Upper lobe of left lung (tissue), 6 donors: ENCODE results near the gene CTDP1. TPM values are rescaled to one million over a fixed set of nuclear protein-coding genes. Genes with fewer than 3 reads are reported as not detected.

Source experiments
- ATAC-seq, 2 donors: fragments of 200-7000 bp; cut with Tn5 transposase; one replicate each; pipeline ENCODE4 v1.9.1; 2022; ENCODE audit warnings: mild to moderate bottlenecking in 2 of 2, moderate library complexity in 2 of 2; ENCODE audit not compliant: low FRiP score in 2 of 2
- DNase-seq, 2 donors: peaks; one replicate each; pipeline ENCODE4 v3.0.0-alpha.2; 2019 to 2020
- H3K27ac ChIP-seq, 4 donors: fragments of 200-600 bp; sonication (generic); one replicate each; pipeline ENCODE4 v1.5.1; 2016 to 2019
- H3K27me3 ChIP-seq, 4 donors: fragments of 200-600 bp; sonication (generic); one replicate each; pipeline ENCODE4 v1.5.1; 2017 to 2019
- H3K36me3 ChIP-seq, 4 donors: fragments of 200-600 bp; sonication (generic); one replicate each; pipeline ENCODE4 v1.5.1; 2016 to 2019
- H3K4me1 ChIP-seq, 4 donors: fragments of 200-600 bp; sonication (generic); one replicate each; pipeline ENCODE4 v1.5.1; 2018 to 2019
- H3K4me3 ChIP-seq, 4 donors: fragments of 200-600 bp; sonication (generic); one replicate each; pipeline ENCODE4 v1.5.1; 2017 to 2019; ENCODE audit warnings: mild to moderate bottlenecking in 2 of 4, moderate library complexity in 1 of 4
- H3K9me3 ChIP-seq, 4 donors: fragments of 200-600 bp; sonication (generic); one replicate each; pipeline ENCODE4 v1.5.1; 2018 to 2019
- CTCF ChIP-seq, 6 experiments: fragments of 450-650 bp in 4 of 6; fragments of 200-600 bp in 2 of 6; sonication (generic) in 2 of 6; IDR thresholded peaks; one replicate each; pipeline ENCODE4 v1.5.1; 2016 to 2019; ENCODE audit warnings: antibody characterized with exemption in 6 of 6
- EP300 ChIP-seq, 4 donors: sonication (generic); formaldehyde crosslinking; IDR thresholded peaks; one replicate each; pipeline ENCODE4 v1.5.1; 2017; ENCODE audit warnings: antibody characterized with exemption in 4 of 4, control low read depth in 2 of 4
- POLR2A ChIP-seq, 4 donors: fragments of 450-650 bp; IDR thresholded peaks; one replicate each; pipeline ENCODE4 v1.5.1; 2016 to 2017; ENCODE audit warnings: antibody characterized with exemption in 4 of 4, mild to moderate bottlenecking in 2 of 4
- POLR2AphosphoS5 ChIP-seq, 2 donors: sonication (generic); formaldehyde crosslinking; IDR thresholded peaks; one replicate each; pipeline ENCODE4 v1.5.1; 2017; ENCODE audit warnings: antibody characterized with exemption in 2 of 2
- WGBS, 2 donors: methylation state at CpG; one replicate each; pipeline ENCODE4 v1.1.5; 2017 to 2018; 5-methylcytosine and 5-hydroxymethylcytosine counted together
- total RNA-seq, 6 donors: library from RNA; depleted of rRNA in 4 of 6; stranded (reverse); fragments of >200 nt in 4 of 6; gene quantifications; one replicate each; pipeline versions ENCODE4 v1.1.0 to v1.2.1, GENCODE V29; 2016 to 2021
- donor health status: DM: no; HTN: no; CAD: no; lungs with moderate emphysema.
- donor health status: DM: no; HTN: yes; CAD: no; lungs with severe emphysema.

Gene CTDP1
- total RNA-seq, 6 donors from 2014 or later, result 21.3 to 44.7 (median 29.7) TPM

- H3K27me3 ChIP-seq, result no peaks in the 10 kb centered on the region
- 94 to 97% methylated on average over 15 of the region's 15 CpGs for WGBS, 2 donors
- H3K27ac ChIP-seq, result no peak overlapping the region
- no peak for ATAC-seq
- no peak overlapping the region for H3K4me3 ChIP-seq
- peak in 1 of 2 donors; percentile 66 for DNase-seq
- peaks cover 13 to 79% (median 50%) of the 10 kb centered on the region in 4 donors for H3K36me3 ChIP-seq
- peaks cover 0 to 4% (median 2%) of the 10 kb centered on the region in 4 donors for H3K9me3 ChIP-seq
- H3K4me1 ChIP-seq, result no peaks in the 10 kb centered on the region
- no peak for TF ChIP-seq CTCF (IDR thresholded peaks at IDR 0.05)
Measured at GRCh38 chr18:79724299-79725080, 44.9 kb downstream of the CTDP1 start.

- Histone ChIP-seq H3K27me3 (no peaks in the 10 kb centered on the region), H3K4me3 (no peak overlapping the region), H3K9me3 (peaks cover 0 to 8% (median 3%) of the 10 kb centered on the region in 4 donors), H3K27ac (no peak overlapping the region), H3K36me3 (peaks cover 17 to 80% (median 56%) of the 10 kb centered on the region in 4 donors), H3K4me1 (no peaks in the 10 kb centered on the region)
- 93 to 95% methylated on average over 15 of the region's 15 CpGs for WGBS, 2 donors
- no peak for ATAC-seq
- no peak for TF ChIP-seq EP300 (IDR thresholded peaks at IDR 0.05)
- no peak for TF ChIP-seq CTCF (IDR thresholded peaks at IDR 0.05)
- TF ChIP-seq POLR2AphosphoS5 (IDR thresholded peaks at IDR 0.05), result no peak
- no peak for TF ChIP-seq POLR2A (IDR thresholded peaks at IDR 0.05)
- no peak for DNase-seq
Measured at GRCh38 chr18:79725486-79725885, 45.9 kb downstream of the CTDP1 start.

DNA sequence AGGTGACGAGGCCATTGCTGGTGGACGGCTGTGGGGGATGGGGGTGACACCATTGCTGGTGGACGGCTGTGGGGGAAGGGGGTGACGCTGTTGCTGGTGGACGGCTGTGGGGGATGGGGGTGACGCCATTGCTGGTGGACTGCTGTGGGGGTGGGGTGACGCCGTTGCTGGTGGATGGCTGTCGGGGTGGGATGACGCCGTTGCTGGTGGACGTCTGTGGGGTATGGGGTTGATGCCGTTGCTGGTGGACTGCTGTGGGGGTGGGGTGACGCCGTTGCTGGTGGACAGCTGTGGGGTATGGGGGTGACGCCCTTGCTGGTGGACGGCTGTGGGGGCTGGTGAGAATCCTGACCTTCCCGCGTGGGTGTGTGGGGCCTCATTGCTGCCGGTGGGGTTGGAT is 47.1 kb downstream of the CTDP1 start:
- peaks cover 23 to 83% (median 59%) of the 10 kb centered on the region in 4 donors for H3K36me3 ChIP-seq
- 97 to 98% methylated on average over 13 to 17 of the region's 20 CpGs for WGBS, 2 donors
- DNase-seq, result no peak

DNA sequence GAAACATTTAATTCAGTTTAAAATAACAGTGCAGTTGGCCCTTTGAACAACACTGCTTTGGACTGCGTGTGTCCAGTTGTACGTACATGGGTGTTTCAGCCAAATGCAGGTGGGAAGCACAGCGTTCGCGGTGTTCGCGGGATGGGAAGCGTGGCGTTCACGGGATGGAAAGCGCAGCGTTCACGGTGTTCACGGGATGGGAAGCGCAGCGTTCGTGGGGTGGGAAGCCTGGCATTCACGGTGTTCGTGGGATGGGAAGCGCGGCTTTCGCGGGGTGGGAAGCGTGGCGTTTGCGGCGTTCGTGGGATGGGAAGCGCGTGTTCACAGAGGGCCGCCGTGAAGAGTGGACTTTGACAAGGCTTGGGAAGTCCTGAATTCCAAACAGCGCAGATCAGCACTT is 47.6 kb downstream of the CTDP1 start:
- Histone ChIP-seq H3K36me3 (peaks cover 26 to 86% (median 64%) of the 10 kb centered on the region in 4 donors), H3K27ac (no peak overlapping the region), H3K27me3 (no peaks in the 10 kb centered on the region), H3K4me1 (no peaks in the 10 kb centered on the region), H3K9me3 (peaks cover 0 to 25% (median 19%) of the 10 kb centered on the region in 4 donors), H3K4me3 (no peak overlapping the region)
- 95 to 96% methylated on average over 33 of the region's 33 CpGs for WGBS, 2 donors
- DNase-seq (peak in 1 of 2 donors; percentile 59), ATAC-seq (no peak)
- no peak for TF ChIP-seq EP300 (IDR thresholded peaks at IDR 0.05)
- TF ChIP-seq POLR2A (IDR thresholded peaks at IDR 0.05), result no peak
- no peak for TF ChIP-seq CTCF (IDR thresholded peaks at IDR 0.05)
- TF ChIP-seq POLR2AphosphoS5 (IDR thresholded peaks at IDR 0.05), result no peak

More for the DNA sequence above, 47.1 kb downstream of the CTDP1 start:
- Histone ChIP-seq H3K27me3 (no peaks in the 10 kb centered on the region), H3K4me3 (no peak overlapping the region), H3K4me1 (no peaks in the 10 kb centered on the region), H3K9me3 (peaks cover 0 to 20% (median 14%) of the 10 kb centered on the region in 4 donors), H3K27ac (no peak overlapping the region)
- TF ChIP-seq CTCF (IDR thresholded peaks at IDR 0.05) (no peak), POLR2A (IDR thresholded peaks at IDR 0.05) (no peak), EP300 (IDR thresholded peaks at IDR 0.05) (no peak), POLR2AphosphoS5 (IDR thresholded peaks at IDR 0.05) (no peak)
- ATAC-seq, result no peak
